ENCODE results near the gene CCNY. TPM values are rescaled to one million over a fixed set of nuclear protein-coding genes. Genes with fewer than 3 reads are reported as not detected.

The CCNY gene
- total and polyA plus RNA-seq, 8 donors, result 10.6 to 41.7 (median 26.6) TPM

DNA sequence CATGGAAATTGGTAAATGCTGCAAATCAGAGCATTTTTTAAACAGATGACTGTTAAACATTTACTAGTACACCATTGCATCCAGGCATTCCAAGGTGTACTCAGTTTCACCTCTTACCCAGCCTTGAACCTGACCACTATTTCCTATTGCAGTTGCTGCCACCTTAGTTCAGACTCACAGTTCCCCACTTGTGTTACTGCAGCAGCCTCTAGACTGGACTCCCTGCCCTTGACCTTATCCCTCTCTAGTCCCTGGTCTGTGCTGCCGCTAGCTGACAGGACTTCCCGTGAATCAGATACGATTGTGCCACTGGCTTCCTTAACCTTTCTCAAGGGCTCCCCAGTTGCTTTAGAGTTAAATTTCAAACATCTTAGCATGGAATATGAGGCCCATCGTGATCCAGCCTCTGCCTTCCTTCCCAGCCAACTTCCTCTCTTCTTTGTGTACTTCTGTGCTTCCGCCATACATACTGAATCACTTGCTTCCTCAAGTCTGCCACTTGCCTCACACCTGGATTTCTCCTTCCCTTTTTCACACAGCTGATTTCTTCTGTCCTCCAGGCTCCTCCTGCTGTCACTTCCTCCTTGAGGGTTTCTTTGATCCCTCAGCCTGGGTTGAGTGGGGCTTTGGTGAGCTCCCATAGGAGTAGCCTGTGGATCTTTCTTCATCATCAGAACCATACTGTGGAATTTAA lies 150.1 kb downstream of the CCNY start:
- no peaks in the 10 kb centered on the region for H3K4me1 ChIP-seq
- no peak overlapping the region for H3K27ac ChIP-seq
- H3K4me3 ChIP-seq, result no peak overlapping the region
- no peaks in the 10 kb centered on the region for H3K27me3 ChIP-seq
- H3K9me3 ChIP-seq, result no peaks in the 10 kb centered on the region
- intact Hi-C loops (cut with DNase I), result no loop called here
- H3K36me3 ChIP-seq, result no peaks in the 10 kb centered on the region
- TF ChIP-seq, protein P1, sequence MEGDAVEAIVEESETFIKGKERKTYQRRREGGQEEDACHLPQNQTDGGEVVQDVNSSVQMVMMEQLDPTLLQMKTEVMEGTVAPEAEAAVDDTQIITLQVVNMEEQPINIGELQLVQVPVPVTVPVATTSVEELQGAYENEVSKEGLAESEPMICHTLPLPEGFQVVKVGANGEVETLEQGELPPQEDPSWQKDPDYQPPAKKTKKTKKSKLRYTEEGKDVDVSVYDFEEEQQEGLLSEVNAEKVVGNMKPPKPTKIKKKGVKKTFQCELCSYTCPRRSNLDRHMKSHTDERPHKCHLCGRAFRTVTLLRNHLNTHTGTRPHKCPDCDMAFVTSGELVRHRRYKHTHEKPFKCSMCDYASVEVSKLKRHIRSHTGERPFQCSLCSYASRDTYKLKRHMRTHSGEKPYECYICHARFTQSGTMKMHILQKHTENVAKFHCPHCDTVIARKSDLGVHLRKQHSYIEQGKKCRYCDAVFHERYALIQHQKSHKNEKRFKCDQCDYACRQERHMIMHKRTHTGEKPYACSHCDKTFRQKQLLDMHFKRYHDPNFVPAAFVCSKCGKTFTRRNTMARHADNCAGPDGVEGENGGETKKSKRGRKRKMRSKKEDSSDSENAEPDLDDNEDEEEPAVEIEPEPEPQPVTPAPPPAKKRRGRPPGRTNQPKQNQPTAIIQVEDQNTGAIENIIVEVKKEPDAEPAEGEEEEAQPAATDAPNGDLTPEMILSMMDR (IDR thresholded peaks at IDR 0.05), result no peak
- no peak for FAIRE-seq
- 80 to 85% methylated on average over 5 of the region's 5 CpGs for WGBS, 2 donors
- ATAC-seq, result peak in 2 of 4 donors; percentile 20 to 23
- no peak for DNase-seq

GRCh38 chr10:35487336-35488034 lies 151.2 kb downstream of the CCNY start:
- H3K4me3 ChIP-seq, result no peak overlapping the region
- H3K4me1 ChIP-seq, result no peaks in the 10 kb centered on the region
- intact Hi-C loops (cut with DNase I), result no loop called here
- TF ChIP-seq, protein P1 (IDR thresholded peaks at IDR 0.05), result no peak
- H3K9me3 ChIP-seq, result no peaks in the 10 kb centered on the region
- no peak overlapping the region for H3K27ac ChIP-seq
- no peaks in the 10 kb centered on the region for H3K36me3 ChIP-seq
- no peak for DNase-seq
- WGBS, 2 donors, result 90 to 95% methylated on average over 5 of the region's 5 CpGs
- no peak for FAIRE-seq
- ATAC-seq, result peak in 1 of 4 donors; percentile 14
- H3K27me3 ChIP-seq, result no peaks in the 10 kb centered on the region

DNA sequence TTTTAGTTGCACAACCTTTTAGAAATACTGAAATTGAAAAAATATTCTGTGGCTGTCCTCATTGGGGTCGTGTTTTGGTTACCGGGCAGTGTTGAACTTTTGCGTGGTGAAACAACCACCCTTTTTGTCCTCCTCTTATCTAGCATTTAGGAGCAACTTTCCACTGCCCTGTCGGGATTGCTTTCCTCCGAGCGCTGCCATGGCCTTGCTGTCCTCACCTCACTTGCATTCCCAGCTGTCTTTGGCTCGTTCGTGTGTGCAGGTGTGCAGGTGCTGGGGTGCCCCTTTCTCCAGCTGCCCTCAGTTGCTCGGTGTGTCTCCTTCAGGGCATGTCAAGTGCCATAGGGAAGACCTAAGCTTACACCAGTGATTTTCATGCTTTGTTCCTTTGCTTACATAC lies 151.9 kb downstream of the CCNY start:
- Histone ChIP-seq H3K4me1 (no peaks in the 10 kb centered on the region), H3K4me3 (no peak overlapping the region), H3K36me3 (no peaks in the 10 kb centered on the region), H3K27me3 (no peaks in the 10 kb centered on the region), H3K27ac (no peak overlapping the region), H3K9me3 (no peaks in the 10 kb centered on the region)
- 89% methylated on average over 9 of the region's 9 CpGs for WGBS, 2 donors
- DNase-seq, result no peak
- TF ChIP-seq, protein P1 (IDR thresholded peaks at IDR 0.05), result no peak
- intact Hi-C loops (cut with DNase I), result no loop called here
- no peak for ATAC-seq
- FAIRE-seq, result no peak

DNA sequence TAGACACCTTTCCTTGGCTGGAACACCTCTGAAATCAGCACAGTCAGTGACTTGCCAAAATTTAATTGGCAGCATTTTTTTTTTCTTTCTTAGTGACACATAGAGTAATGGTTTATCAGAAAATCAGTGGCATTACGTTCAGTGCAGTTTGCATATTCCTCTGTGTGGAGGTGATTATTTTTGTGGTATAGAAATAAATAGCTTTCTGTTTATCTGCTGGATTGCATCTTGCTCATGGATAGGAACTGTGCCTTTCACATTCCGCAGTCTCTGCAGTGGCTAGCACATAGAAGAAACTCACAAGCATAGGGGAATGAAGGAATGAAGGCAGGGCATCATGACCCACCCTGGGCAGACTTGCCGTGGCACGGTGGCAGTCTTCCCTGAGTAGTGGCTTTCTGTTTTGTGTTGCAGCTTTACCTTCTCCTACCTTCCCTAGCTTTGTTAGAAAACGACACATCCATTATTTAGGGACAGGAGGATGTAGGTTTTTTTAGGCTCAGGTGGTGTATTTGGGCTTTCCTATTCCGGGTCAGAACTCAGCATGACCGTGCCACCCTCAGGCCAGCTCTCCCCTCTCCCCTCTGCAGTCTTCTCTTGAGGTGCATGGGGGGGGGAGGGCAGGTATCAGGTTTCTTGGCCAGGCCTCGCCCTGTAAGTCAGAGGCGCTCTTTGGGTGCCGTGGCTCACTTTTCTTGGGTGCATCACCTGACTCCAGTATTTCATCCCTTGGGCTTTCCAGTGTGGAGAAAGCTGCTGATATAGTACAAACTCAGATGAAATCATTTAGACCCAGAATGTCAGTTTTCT lies 156.3 kb downstream of the CCNY start:
- 81 to 84% methylated on average over 10 of the region's 10 CpGs for WGBS, 2 donors
- Histone ChIP-seq H3K36me3 (no peaks in the 10 kb centered on the region), H3K4me3 (no peak overlapping the region), H3K27me3 (no peaks in the 10 kb centered on the region), H3K4me1 (no peaks in the 10 kb centered on the region), H3K9me3 (no peaks in the 10 kb centered on the region), H3K27ac (no peak overlapping the region)
- TF ChIP-seq, protein P1 (IDR thresholded peaks at IDR 0.05), result no peak
- ATAC-seq (peak in 2 of 4 donors; percentile 21 to 51), DNase-seq (no peak), FAIRE-seq (no peak)
- intact Hi-C loops (cut with DNase I), result no loop called here
